SIG-M5 (cell line): ENCODE data around the gene C18orf32.
"Not testable (repeated sequence)": the region's sequence is repeated elsewhere in the genome, so short reads cannot be mapped to it uniquely, and the experiment has no call there.

ENCODE experiments used
- DNase-seq: peaks from one replicate; lab custom pipeline; 2025; lab: John Stamatoyannopoulos, UW

C18orf32 gene

GRCh38 chr18:49467599-49467998 lies 19.4 kb downstream of the C18orf32 start:
- DNase-seq = no peak

GRCh38 chr18:49467019-49467563 lies 19.9 kb downstream of the C18orf32 start:
- no peak for DNase-seq

GRCh38 chr18:49464718-49465598 lies 22.1 kb downstream of the C18orf32 start:
- no peak for DNase-seq

- no peak for DNase-seq
Observed at GRCh38 chr18:49461602-49461977, 25.4 kb downstream of the C18orf32 start.

- DNase-seq = no peak
Observed at GRCh38 chr18:49460976-49461601, 25.9 kb downstream of the C18orf32 start.

- no peak for DNase-seq
Observed at GRCh38 chr18:49459404-49460171, 27.4 kb downstream of the C18orf32 start.

GRCh38 chr18:49457616-49458015 lies 29.4 kb downstream of the C18orf32 start:
- DNase-seq = no peak

- DNase-seq = no peak
Observed at GRCh38 chr18:49456794-49457193, 30.2 kb downstream of the C18orf32 start.

GRCh38 chr18:49452534-49452933 lies 34.5 kb downstream of the C18orf32 start:
- not testable (repeated sequence) for DNase-seq

GRCh38 chr18:49447810-49448745 lies 39.0 kb downstream of the C18orf32 start:
- no peak for DNase-seq

GRCh38 chr18:49446481-49446880 lies 40.6 kb downstream of the C18orf32 start:
- no peak for DNase-seq

GRCh38 chr18:49444581-49444980 lies 42.5 kb downstream of the C18orf32 start:
- DNase-seq = no peak

GRCh38 chr18:49443837-49444236 lies 43.2 kb downstream of the C18orf32 start:
- no peak for DNase-seq

- no peak for DNase-seq
Observed at GRCh38 chr18:49441338-49441938, 45.6 kb downstream of the C18orf32 start.

GRCh38 chr18:49435170-49435569 lies 51.9 kb downstream of the C18orf32 start:
- no peak for DNase-seq

GRCh38 chr18:49432602-49433001 lies 54.4 kb downstream of the C18orf32 start:
- no peak for DNase-seq

- DNase-seq = no peak
Observed at GRCh38 chr18:49431165-49431962, 55.7 kb downstream of the C18orf32 start.
